ENCODE results near the gene DNAAF5. TPM values are rescaled to one million over a fixed set of nuclear protein-coding genes. Genes with fewer than 3 reads are reported as not detected.

Gene DNAAF5
- total and polyA plus RNA-seq, 2 of the 13 experiments (the other 11 are each of a cell fraction or from before 2014, with no cell fraction given), result 11.9 to 21.5 TPM

DNA sequence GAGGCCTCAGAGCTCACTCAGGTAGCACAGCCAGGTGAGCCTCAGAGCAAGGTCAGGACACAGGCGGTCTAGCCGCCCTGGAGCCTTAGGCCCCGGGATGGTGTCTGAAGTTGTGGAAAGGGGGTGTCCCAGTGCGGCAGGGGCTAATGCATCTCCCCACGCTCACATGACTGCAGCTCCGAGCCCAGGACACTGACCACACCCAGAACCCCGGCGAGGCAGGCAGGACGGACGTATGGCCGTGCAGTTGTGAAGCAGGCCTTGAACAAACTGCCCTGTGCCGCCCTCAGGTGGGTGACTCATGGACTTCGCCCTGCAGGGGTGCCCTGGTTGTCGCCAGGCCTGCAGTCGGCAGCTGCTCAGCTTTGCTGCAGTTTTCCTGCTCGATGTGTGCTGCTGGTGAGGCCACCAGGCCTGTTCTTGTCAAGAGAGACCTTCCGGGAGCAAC is 5.6 kb downstream of the DNAAF5 start (continued):
- TF ChIP-seq, protein P1, sequence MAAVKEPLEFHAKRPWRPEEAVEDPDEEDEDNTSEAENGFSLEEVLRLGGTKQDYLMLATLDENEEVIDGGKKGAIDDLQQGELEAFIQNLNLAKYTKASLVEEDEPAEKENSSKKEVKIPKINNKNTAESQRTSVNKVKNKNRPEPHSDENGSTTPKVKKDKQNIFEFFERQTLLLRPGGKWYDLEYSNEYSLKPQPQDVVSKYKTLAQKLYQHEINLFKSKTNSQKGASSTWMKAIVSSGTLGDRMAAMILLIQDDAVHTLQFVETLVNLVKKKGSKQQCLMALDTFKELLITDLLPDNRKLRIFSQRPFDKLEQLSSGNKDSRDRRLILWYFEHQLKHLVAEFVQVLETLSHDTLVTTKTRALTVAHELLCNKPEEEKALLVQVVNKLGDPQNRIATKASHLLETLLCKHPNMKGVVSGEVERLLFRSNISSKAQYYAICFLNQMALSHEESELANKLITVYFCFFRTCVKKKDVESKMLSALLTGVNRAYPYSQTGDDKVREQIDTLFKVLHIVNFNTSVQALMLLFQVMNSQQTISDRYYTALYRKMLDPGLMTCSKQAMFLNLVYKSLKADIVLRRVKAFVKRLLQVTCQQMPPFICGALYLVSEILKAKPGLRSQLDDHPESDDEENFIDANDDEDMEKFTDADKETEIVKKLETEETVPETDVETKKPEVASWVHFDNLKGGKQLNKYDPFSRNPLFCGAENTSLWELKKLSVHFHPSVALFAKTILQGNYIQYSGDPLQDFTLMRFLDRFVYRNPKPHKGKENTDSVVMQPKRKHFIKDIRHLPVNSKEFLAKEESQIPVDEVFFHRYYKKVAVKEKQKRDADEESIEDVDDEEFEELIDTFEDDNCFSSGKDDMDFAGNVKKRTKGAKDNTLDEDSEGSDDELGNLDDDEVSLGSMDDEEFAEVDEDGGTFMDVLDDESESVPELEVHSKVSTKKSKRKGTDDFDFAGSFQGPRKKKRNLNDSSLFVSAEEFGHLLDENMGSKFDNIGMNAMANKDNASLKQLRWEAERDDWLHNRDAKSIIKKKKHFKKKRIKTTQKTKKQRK (IDR thresholded peaks at IDR 0.05; ENCODE audit: low read length), result no peak
- TF ChIP-seq, protein P2, sequence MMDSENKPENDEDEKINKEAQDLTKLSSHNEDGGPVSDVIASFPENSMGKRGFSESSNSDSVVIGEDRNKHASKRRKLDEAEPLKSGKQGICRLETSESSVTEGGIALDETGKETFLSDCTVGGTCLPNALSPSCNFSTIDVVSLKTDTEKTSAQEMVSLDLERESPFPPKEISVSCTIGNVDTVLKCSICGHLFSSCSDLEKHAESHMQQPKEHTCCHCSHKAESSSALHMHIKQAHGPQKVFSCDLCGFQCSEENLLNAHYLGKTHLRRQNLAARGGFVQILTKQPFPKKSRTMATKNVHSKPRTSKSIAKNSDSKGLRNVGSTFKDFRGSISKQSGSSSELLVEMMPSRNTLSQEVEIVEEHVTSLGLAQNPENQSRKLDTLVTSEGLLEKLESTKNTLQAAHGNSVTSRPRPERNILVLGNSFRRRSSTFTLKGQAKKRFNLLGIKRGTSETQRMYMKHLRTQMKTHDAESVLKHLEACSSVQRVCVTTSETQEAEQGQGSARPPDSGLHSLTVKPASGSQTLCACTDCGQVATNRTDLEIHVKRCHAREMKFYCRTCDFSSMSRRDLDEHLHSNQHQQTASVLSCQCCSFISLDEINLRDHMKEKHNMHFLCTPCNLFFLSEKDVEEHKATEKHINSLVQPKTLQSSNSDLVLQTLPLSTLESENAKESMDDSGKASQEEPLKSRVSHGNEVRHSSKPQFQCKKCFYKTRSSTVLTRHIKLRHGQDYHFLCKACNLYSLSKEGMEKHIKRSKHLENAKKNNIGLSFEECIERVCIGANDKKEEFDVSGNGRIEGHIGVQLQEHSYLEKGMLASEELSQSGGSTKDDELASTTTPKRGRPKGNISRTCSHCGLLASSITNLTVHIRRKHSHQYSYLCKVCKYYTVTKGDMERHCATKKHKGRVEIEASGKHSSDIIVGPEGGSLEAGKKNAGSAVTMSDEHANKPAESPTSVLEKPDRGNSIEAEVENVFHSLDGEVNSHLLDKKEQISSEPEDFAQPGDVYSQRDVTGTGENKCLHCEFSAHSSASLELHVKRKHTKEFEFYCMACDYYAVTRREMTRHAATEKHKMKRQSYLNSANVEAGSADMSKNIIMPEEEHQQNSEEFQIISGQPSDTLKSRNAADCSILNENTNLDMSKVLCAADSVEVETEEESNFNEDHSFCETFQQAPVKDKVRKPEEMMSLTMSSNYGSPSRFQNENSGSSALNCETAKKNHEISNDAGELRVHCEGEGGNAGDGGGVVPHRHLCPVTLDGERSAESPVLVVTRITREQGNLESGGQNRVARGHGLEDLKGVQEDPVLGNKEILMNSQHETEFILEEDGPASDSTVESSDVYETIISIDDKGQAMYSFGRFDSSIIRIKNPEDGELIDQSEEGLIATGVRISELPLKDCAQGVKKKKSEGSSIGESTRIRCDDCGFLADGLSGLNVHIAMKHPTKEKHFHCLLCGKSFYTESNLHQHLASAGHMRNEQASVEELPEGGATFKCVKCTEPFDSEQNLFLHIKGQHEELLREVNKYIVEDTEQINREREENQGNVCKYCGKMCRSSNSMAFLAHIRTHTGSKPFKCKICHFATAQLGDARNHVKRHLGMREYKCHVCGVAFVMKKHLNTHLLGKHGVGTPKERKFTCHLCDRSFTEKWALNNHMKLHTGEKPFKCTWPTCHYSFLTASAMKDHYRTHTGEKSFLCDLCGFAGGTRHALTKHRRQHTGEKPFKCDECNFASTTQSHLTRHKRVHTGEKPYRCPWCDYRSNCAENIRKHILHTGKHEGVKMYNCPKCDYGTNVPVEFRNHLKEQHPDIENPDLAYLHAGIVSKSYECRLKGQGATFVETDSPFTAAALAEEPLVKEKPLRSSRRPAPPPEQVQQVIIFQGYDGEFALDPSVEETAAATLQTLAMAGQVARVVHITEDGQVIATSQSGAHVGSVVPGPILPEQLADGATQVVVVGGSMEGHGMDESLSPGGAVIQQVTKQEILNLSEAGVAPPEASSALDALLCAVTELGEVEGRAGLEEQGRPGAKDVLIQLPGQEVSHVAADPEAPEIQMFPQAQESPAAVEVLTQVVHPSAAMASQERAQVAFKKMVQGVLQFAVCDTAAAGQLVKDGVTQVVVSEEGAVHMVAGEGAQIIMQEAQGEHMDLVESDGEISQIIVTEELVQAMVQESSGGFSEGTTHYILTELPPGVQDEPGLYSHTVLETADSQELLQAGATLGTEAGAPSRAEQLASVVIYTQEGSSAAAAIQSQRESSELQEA (CRISPR knock-in tag; IDR thresholded peaks at IDR 0.05; ENCODE audit: not compliant biosample characterization), result peak; percentile 63
- TF ChIP-seq ZSCAN21 (CRISPR knock-in tag; IDR thresholded peaks at IDR 0.05; ENCODE audit: borderline replicate concordance), result 0 out of 2 replicates have a peak, but pooled peaks have one; percentile 63
- TF ChIP-seq SRSF1 (optimal IDR thresholded peaks at IDR 0.05; ENCODE audit: low read depth, low read length), result no peak
- TF ChIP-seq ZNF367 (CRISPR knock-in tag; IDR thresholded peaks at IDR 0.05; ENCODE audit: borderline replicate concordance), result no peak
- no peak for TF ChIP-seq ZNF883 (CRISPR knock-in tag; IDR thresholded peaks at IDR 0.05; ENCODE audit: not compliant biosample characterization)
- TF ChIP-seq NR2F1 (CRISPR knock-in tag; IDR thresholded peaks at IDR 0.05), result no peak
- no peak; the same call in 1 of the 2 replicates for TF ChIP-seq MXD4 (CRISPR knock-in tag; IDR thresholded peaks at IDR 0.05)
- TF ChIP-seq ZNF207 (IDR thresholded peaks at IDR 0.05; ENCODE audit: borderline replicate concordance), result no peak
- no peak for TF ChIP-seq CBX2 (IDR thresholded peaks at IDR 0.05; ENCODE audit: low read depth, low read length)
- no peak for TF ChIP-seq CBX2 (CRISPR knock-in tag; IDR thresholded peaks at IDR 0.05; ENCODE audit: low read depth)
- no peak for TF ChIP-seq MTA3 (CRISPR knock-in tag; IDR thresholded peaks at IDR 0.05)
- TF ChIP-seq, protein P3, sequence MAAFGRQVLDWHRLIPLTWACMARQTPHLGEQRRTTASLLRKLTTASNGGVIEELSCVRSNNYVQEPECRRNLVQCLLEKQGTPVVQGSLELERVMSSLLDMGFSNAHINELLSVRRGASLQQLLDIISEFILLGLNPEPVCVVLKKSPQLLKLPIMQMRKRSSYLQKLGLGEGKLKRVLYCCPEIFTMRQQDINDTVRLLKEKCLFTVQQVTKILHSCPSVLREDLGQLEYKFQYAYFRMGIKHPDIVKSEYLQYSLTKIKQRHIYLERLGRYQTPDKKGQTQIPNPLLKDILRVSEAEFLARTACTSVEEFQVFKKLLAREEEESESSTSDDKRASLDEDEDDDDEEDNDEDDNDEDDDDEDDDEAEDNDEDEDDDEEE (CRISPR knock-in tag; IDR thresholded peaks at IDR 0.05), result no peak; the same call in 1 of the 2 replicates
- TF ChIP-seq MBNL3 (CRISPR knock-in tag; conservative IDR thresholded peaks at IDR 0.05), result no peak
- TF ChIP-seq, protein P4, sequence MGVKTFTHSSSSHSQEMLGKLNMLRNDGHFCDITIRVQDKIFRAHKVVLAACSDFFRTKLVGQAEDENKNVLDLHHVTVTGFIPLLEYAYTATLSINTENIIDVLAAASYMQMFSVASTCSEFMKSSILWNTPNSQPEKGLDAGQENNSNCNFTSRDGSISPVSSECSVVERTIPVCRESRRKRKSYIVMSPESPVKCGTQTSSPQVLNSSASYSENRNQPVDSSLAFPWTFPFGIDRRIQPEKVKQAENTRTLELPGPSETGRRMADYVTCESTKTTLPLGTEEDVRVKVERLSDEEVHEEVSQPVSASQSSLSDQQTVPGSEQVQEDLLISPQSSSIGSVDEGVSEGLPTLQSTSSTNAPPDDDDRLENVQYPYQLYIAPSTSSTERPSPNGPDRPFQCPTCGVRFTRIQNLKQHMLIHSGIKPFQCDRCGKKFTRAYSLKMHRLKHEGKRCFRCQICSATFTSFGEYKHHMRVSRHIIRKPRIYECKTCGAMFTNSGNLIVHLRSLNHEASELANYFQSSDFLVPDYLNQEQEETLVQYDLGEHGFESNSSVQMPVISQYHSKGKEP (CRISPR knock-in tag; IDR thresholded peaks at IDR 0.05), result no peak

Data from HepG2 (cell line).